T-helper 17 cell (primary cell): ENCODE measurements around the gene NPDC1. TPM values are rescaled to one million over a fixed set of nuclear protein-coding genes. Genes with fewer than 3 reads are reported as not detected.

ENCODE experiments used
- ATAC-seq: fragments of 150-1000 bp; cut with Tn5 transposase; 2 replicates; pipeline ENCODE4 v1.10.0; 2021; ENCODE audit warnings: mild to moderate bottlenecking, moderate library complexity
- DNase-seq, 3 donors: peaks; one replicate each; pipeline versions ENCODE4 v3.0.0 to v3.0.0-alpha.2; 2020 to 2021
- H3K9me3 ChIP-seq: one replicate; pipeline ENCODE4 v1.7.0; 2013; ENCODE audit warnings: low read length, mild to moderate bottlenecking; ENCODE audit not compliant: control insufficient read depth, poor library complexity, severe bottlenecking
- H3K27ac Mint-ChIP-seq: one replicate; pipeline ENCODE4 v1.8.0; 2022; ENCODE audit warnings: mild to moderate bottlenecking, moderate library complexity, mixed read lengths
- H3K27me3 Mint-ChIP-seq: one replicate; pipeline ENCODE4 v1.8.0; 2022; ENCODE audit warnings: mixed read lengths
- H3K36me3 Mint-ChIP-seq: one replicate; pipeline ENCODE4 v1.8.0; 2022; ENCODE audit warnings: low read depth, mixed read lengths
- H3K4me1 Mint-ChIP-seq: one replicate; pipeline ENCODE4 v1.8.0; 2022; ENCODE audit warnings: mild to moderate bottlenecking, mixed read lengths
- H3K4me3 Mint-ChIP-seq: one replicate; pipeline ENCODE4 v1.8.0; 2022; ENCODE audit warnings: mild to moderate bottlenecking, moderate library complexity, mixed read lengths
- total RNA-seq, 4 donors: library from RNA in 2 of 4; stranded (reverse) in 2 of 4; gene quantifications; one replicate each; pipeline ENCODE4 v1.2.3 and lab custom pipeline; 2022 to 2026

NPDC1 gene
- total RNA-seq, 2 donors from 2014 or later, result 139 to 202 TPM

DNA sequence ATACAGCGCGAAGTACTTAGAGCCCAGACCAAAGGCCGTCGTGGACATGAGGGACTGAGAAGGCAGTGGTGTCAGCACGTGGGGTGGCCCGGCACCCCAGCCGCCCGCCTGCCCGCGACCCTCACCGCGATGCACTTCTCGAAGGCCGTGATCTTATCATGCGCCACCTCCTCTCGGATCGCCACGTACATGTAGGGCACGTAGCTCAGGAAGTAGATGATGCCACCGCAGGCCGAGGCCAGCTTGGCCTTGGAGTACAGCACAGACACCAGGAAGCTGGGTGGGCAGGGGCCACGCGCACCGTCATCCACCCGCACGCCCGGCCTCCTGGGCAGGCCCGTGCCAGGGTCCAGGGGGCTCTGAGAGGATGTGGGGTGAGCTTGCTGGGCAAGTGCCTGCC, 28.9 kb downstream of the NPDC1 start:
- Mint-ChIP-seq H3K27ac (no peak overlapping the region), H3K4me3 (no peak overlapping the region), H3K27me3 (no peaks in the 10 kb centered on the region), H3K4me1 (peaks cover 4% of the 10 kb centered on the region), H3K36me3 (peaks cover 4% of the 10 kb centered on the region)
- no peak for ATAC-seq
- DNase-seq, result no peak
- no peaks in the 10 kb centered on the region for H3K9me3 ChIP-seq

- ATAC-seq (no peak), DNase-seq (no peak)
- H3K4me3 Mint-ChIP-seq, result no peak overlapping the region
- H3K27me3 Mint-ChIP-seq, result no peaks in the 10 kb centered on the region
- no peaks in the 10 kb centered on the region for H3K9me3 ChIP-seq
- peaks cover 5% of the 10 kb centered on the region for H3K36me3 Mint-ChIP-seq
- peaks cover 3% of the 10 kb centered on the region for H3K4me1 Mint-ChIP-seq
- no peak overlapping the region for H3K27ac Mint-ChIP-seq
Measured at GRCh38 chr9:137016436-137016835, 29.5 kb downstream of the NPDC1 start.

DNA sequence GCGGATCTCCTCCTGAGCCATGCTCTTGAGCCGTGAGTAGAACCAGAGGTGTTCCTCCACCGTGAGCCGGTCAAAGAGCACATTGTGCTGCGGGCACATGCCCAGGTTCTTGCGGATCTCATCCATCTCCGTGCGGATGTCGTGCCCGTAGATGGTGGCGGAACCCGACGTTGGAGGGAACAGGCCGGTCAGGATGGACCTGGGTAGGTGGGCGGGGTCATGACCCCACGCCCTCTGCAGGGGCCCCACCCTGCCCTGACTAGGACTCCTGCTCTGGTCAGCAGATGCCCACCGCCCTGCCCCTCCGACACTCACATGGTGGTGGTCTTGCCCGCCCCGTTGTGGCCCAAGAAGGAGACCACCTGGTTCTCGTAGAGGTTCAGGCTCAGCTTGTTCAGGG, 30.0 kb downstream of the NPDC1 start:
- Mint-ChIP-seq H3K27me3 (no peaks in the 10 kb centered on the region), H3K36me3 (peaks cover 7% of the 10 kb centered on the region), H3K27ac (no peak overlapping the region), H3K4me3 (no peak overlapping the region), H3K4me1 (peaks cover 3% of the 10 kb centered on the region)
- ATAC-seq, result no peak
- no peaks in the 10 kb centered on the region for H3K9me3 ChIP-seq
- no peak for DNase-seq

GRCh38 chr9:137015540-137015930, 30.4 kb downstream of the NPDC1 start:
- H3K9me3 ChIP-seq, result no peaks in the 10 kb centered on the region
- ATAC-seq (no peak), DNase-seq (no peak)
- Mint-ChIP-seq H3K27me3 (no peaks in the 10 kb centered on the region), H3K36me3 (peaks cover 7% of the 10 kb centered on the region), H3K27ac (no peak overlapping the region), H3K4me3 (no peak overlapping the region), H3K4me1 (peaks cover 3% of the 10 kb centered on the region)

DNA sequence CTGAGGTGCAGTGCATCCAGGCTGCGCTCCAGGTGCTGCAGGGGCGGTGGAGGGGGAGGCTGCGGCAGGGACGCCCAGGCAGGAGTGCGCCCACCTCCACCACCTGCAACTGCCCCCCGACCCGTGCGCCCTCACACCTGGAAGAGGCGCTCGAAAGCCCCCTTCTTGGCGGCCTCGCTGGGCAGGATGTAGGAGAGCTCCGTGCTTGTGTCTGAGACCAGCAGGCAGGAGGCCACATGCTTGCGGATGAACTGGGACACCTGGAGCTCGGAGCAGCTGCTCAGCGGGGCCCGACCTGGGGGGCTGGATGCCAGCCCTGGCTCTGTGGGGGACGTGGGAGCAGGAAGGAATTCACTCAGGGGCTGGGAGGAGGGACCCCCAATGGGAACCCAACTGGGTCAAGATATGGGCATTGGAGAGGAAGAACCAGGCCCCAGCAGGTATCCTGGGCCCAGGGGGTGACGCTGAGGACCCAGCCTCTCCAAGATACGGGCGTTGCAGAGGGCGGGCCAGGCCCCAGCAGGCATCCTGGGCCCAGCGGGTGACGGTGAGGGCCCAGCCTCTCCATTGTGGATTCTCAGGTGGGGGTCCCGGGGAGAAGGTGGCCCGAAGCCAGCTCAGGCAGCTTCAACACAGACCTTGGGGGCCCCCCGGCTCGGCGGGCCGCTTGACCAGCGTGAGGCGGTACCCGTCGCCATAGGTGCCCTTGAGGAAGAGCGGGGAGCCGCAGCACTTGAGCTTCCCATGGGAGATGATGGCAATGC, 31.0 kb downstream of the NPDC1 start:
- peaks cover 3% of the 10 kb centered on the region for H3K4me1 Mint-ChIP-seq
- ATAC-seq (no peak), DNase-seq (no peak)
- no peak overlapping the region for H3K27ac Mint-ChIP-seq
- no peak overlapping the region for H3K4me3 Mint-ChIP-seq
- H3K27me3 Mint-ChIP-seq, result no peaks in the 10 kb centered on the region
- no peaks in the 10 kb centered on the region for H3K9me3 ChIP-seq
- peaks cover 7% of the 10 kb centered on the region for H3K36me3 Mint-ChIP-seq

GRCh38 chr9:137014166-137014565, 31.8 kb downstream of the NPDC1 start:
- Mint-ChIP-seq H3K4me1 (no peaks in the 10 kb centered on the region), H3K27ac (no peak overlapping the region), H3K4me3 (no peak overlapping the region), H3K36me3 (peaks cover 7% of the 10 kb centered on the region), H3K27me3 (no peaks in the 10 kb centered on the region)
- ATAC-seq, result no peak
- no peak for DNase-seq
- no peaks in the 10 kb centered on the region for H3K9me3 ChIP-seq

GRCh38 chr9:137013571-137013940, 32.4 kb downstream of the NPDC1 start:
- H3K36me3 Mint-ChIP-seq, result peaks cover 7% of the 10 kb centered on the region
- ATAC-seq (no peak), DNase-seq (no peak)
- H3K27ac Mint-ChIP-seq, result no peak overlapping the region
- no peaks in the 10 kb centered on the region for H3K4me1 Mint-ChIP-seq
- no peak overlapping the region for H3K4me3 Mint-ChIP-seq
- no peaks in the 10 kb centered on the region for H3K27me3 Mint-ChIP-seq
- no peaks in the 10 kb centered on the region for H3K9me3 ChIP-seq

DNA sequence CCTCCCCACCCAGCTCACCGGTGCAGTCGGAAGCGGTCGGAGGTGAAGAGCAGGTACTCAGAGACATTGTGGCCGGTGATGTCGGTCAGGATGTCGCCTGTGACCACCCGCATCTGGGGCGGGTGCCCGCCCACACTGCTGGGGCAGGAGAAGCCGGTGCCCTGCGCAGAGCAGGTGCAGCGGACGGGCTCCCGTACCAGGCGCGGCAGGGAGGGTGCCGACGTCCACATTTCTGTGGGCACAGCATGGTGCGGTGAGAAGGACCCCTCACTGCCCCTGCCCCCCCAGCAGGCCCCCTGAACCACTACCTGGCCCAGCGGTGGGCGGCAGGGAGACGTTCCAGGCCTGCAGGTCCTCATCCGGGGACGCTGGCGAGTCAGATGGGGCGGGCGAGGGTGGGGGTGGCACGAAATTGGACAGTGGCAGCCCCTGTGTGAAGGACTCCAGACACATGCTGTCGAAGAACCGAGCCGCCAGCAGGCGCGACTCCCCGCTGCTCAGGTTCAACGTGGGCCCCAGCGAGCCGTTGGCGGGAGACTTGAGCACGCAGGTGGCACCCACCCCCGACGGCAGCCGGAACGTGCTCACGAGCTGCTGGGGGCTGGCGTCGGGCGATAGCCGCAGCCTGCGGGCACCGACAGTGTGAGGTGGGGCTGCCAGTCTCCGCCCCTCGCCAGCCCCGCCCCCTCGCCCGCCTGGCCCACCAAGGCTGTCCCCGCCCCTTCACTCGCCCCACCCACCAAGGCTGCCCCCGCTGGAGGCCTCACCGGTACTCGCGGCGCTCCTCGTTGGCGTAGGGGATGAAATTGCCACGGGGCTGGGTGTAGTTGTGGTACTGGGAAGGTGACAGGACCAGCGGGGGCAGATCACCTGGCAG, 33.0 kb downstream of the NPDC1 start:
- Mint-ChIP-seq H3K4me1 (no peaks in the 10 kb centered on the region), H3K36me3 (peaks cover 7% of the 10 kb centered on the region), H3K4me3 (no peak overlapping the region), H3K27ac (no peak overlapping the region), H3K27me3 (no peaks in the 10 kb centered on the region)
- ATAC-seq, result no peak
- DNase-seq, result no peak
- H3K9me3 ChIP-seq, result no peaks in the 10 kb centered on the region

DNA sequence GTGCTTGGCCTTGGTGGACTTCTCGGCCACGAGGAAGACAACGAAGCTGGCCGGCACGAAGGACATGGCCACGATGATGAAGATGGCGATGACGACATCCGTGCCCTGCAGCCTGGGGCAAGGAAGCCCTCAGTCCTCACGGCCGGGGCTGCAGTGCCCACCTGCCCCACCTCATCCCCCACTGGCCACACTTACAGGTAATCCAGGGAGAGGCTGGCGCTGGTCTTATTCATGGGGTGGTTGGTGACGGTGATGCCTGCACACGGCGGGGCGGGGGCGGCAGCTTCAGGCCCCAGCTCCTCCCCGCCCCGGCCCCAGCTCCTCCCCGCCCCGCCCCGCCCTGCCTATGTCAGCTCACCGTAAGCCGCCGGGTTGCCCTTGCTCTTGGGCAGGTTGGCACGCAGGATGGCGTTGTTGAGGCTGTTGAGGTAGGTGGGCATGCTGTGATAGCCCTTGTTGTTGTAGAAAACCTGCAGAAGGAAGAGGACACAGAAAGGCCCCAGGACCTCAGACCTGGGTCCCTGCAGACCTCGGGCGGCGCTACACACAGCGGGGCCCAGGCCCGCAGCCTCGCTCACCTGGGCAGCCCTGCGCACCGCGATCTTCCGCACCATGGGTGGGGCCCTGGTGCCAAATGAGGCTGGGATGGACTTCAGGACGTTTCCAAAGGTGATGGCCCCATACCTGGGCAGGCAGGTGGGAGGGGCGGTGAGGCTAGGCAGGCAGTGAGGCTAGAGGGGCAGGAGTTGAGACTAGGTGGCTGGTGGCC, 33.9 kb downstream of the NPDC1 start:
- no peaks in the 10 kb centered on the region for H3K27me3 Mint-ChIP-seq
- no peaks in the 10 kb centered on the region for H3K4me1 Mint-ChIP-seq
- no peak overlapping the region for H3K27ac Mint-ChIP-seq
- no peak overlapping the region for H3K4me3 Mint-ChIP-seq
- H3K36me3 Mint-ChIP-seq, result peaks cover 7% of the 10 kb centered on the region
- no peak for DNase-seq
- no peak for ATAC-seq
- H3K9me3 ChIP-seq, result no peaks in the 10 kb centered on the region

DNA sequence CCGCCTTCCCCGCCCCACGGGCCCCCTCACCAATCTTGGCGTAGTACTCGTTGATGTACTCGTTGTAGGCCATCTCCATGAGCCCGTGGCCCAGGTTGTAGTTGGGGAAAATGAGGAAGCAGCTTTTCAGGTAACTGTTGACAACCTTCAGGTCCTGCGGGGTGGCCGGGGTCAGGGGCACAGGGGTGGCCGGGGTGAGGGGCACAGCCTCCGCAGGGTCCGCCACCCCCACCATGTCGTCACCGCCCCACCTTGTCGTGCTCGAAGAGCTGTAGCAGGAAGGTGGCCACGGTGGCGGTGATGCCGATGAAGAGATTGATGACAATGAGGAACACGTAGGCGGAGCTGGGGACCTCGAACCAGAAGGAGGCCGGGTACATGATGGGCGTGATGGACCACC, 34.8 kb downstream of the NPDC1 start:
- Mint-ChIP-seq H3K4me1 (no peaks in the 10 kb centered on the region), H3K27me3 (no peaks in the 10 kb centered on the region), H3K27ac (no peak overlapping the region), H3K4me3 (no peak overlapping the region), H3K36me3 (peaks cover 3% of the 10 kb centered on the region)
- H3K9me3 ChIP-seq, result no peaks in the 10 kb centered on the region
- no peak for DNase-seq
- no peak for ATAC-seq

- Mint-ChIP-seq H3K27ac (no peak overlapping the region), H3K4me1 (no peaks in the 10 kb centered on the region), H3K36me3 (peaks cover 3% of the 10 kb centered on the region), H3K4me3 (no peak overlapping the region), H3K27me3 (no peaks in the 10 kb centered on the region)
- no peak for DNase-seq
- H3K9me3 ChIP-seq, result no peaks in the 10 kb centered on the region
- no peak for ATAC-seq
Measured at GRCh38 chr9:137009938-137010732, 35.8 kb downstream of the NPDC1 start.

- no peak for DNase-seq
- Mint-ChIP-seq H3K4me3 (no peak overlapping the region), H3K27me3 (no peaks in the 10 kb centered on the region)
Measured at GRCh38 chr9:137009217-137009616, 36.8 kb downstream of the NPDC1 start.

More at GRCh38 chr9:137009217-137009616, 36.8 kb downstream of the NPDC1 start:
- Mint-ChIP-seq H3K36me3 (peaks cover 3% of the 10 kb centered on the region), H3K4me1 (peaks cover 4% of the 10 kb centered on the region), H3K27ac (no peak overlapping the region)
- no peak for ATAC-seq
- no peaks in the 10 kb centered on the region for H3K9me3 ChIP-seq
